Peyer's patch (tissue), 4 donors: Measurements from ENCODE around the gene C1orf167. TPM values are rescaled to one million over a fixed set of nuclear protein-coding genes. Genes with fewer than 3 reads are reported as not detected.

Source experiments
- DNase-seq, 3 donors: peaks; one replicate each; pipeline ENCODE4 v3.0.0-alpha.2; 2017 to 2019
- H3K27ac ChIP-seq, 4 donors: fragments of 200-600 bp; sonication (generic); one replicate each; pipeline ENCODE4 v1.5.1; 2016 to 2019
- H3K27me3 ChIP-seq, 2 donors: fragments of 200-600 bp; sonication (generic); one replicate each; pipeline ENCODE4 v1.5.1; 2019
- H3K36me3 ChIP-seq, 3 donors: fragments of 200-600 bp; sonication (generic); one replicate each; pipeline ENCODE4 v1.5.1; 2016 to 2019
- H3K4me1 ChIP-seq, 4 donors: fragments of 200-600 bp; sonication (generic); one replicate each; pipeline ENCODE4 v1.5.1; 2016 to 2019
- H3K4me3 ChIP-seq, 4 donors: fragments of 200-600 bp; sonication (generic); 1 replicate in 3 of 4; 2 replicates in 1 of 4; pipeline ENCODE4 v1.5.1; 2016 to 2019; ENCODE audit warnings: mild to moderate bottlenecking in 1 of 4
- H3K9me3 ChIP-seq, 4 donors: fragments of 200-600 bp; sonication (generic); one replicate each; pipeline ENCODE4 v1.5.1; 2016 to 2019; ENCODE audit warnings: mild to moderate bottlenecking in 1 of 4
- CTCF ChIP-seq, 6 experiments: fragments of 450-650 bp in 4 of 6; fragments of 200-600 bp in 2 of 6; sonication (generic) in 1 of 6; IDR thresholded peaks; one replicate each; pipeline ENCODE4 v1.5.1; 2017 to 2019; ENCODE audit warnings: antibody characterized with exemption in 6 of 6, mild to moderate bottlenecking in 3 of 6, moderate library complexity in 1 of 6
- POLR2A ChIP-seq, 2 donors: fragments of 450-650 bp; IDR thresholded peaks; one replicate each; pipeline ENCODE4 v1.5.1; 2017; ENCODE audit warnings: antibody characterized with exemption in 2 of 2, mild to moderate bottlenecking in 2 of 2, moderate library complexity in 2 of 2
- total RNA-seq, 4 donors: library from RNA; depleted of rRNA; stranded (reverse); fragments of >200 nt; gene quantifications; one replicate each; pipeline ENCODE4 v1.1.0, GENCODE V29; 2016

C1orf167 gene
- total RNA-seq, 4 donors from 2014 or later, result not detected

- Histone ChIP-seq H3K4me3 (no peak overlapping the region), H3K4me1 (peaks cover 0 to 10% (median 7%) of the 10 kb centered on the region in 4 donors), H3K9me3 (no peaks in the 10 kb centered on the region), H3K27me3 (no peaks in the 10 kb centered on the region), H3K36me3 (no peaks in the 10 kb centered on the region), H3K27ac (no peak overlapping the region)
- no peak for TF ChIP-seq CTCF (IDR thresholded peaks at IDR 0.05)
- TF ChIP-seq POLR2A (IDR thresholded peaks at IDR 0.05), result no peak
- DNase-seq, result no peak
Measured at GRCh38 chr1:11741919-11742558, 20.0 kb upstream of the C1orf167 start.

DNA sequence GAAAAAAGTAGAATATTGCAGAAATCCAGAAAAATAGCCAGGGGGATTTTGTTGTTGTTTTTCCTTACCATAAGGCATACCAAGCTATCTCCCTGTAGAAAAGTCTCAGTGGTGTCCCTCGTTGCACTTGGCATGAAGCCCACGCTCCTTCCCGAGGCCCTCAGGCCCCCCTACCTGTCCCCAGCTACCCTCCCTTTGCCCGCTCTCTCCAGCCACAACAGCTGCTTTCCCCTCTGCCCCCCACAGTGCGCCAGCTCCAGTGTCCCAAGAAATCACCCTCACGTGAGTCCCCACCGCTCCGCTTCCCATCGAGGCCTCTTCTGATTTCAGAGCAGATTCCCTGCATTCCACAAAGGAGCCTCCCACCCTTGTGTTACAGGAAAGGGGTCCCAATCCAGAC lies 17.7 kb upstream of the C1orf167 start:
- DNase-seq, result no peak
- no peak overlapping the region for H3K27ac ChIP-seq
- TF ChIP-seq POLR2A (IDR thresholded peaks at IDR 0.05) (no peak), CTCF (IDR thresholded peaks at IDR 0.05) (no peak)
- H3K4me3 ChIP-seq, result no peak overlapping the region
- peaks cover 0 to 7% (median 5%) of the 10 kb centered on the region in 4 donors for H3K4me1 ChIP-seq
- no peaks in the 10 kb centered on the region for H3K36me3 ChIP-seq
- H3K27me3 ChIP-seq, result no peaks in the 10 kb centered on the region
- no peaks in the 10 kb centered on the region for H3K9me3 ChIP-seq

GRCh38 chr1:11746092-11746491 lies 15.9 kb upstream of the C1orf167 start:
- no peak overlapping the region for H3K27ac ChIP-seq
- no peaks in the 10 kb centered on the region for H3K36me3 ChIP-seq
- no peaks in the 10 kb centered on the region for H3K27me3 ChIP-seq
- DNase-seq, result no peak
- TF ChIP-seq POLR2A (IDR thresholded peaks at IDR 0.05), result no peak
- no peak overlapping the region for H3K4me3 ChIP-seq
- peaks cover 0 to 4% (median 0%) of the 10 kb centered on the region in 4 donors for H3K4me1 ChIP-seq
- no peaks in the 10 kb centered on the region for H3K9me3 ChIP-seq

DNA sequence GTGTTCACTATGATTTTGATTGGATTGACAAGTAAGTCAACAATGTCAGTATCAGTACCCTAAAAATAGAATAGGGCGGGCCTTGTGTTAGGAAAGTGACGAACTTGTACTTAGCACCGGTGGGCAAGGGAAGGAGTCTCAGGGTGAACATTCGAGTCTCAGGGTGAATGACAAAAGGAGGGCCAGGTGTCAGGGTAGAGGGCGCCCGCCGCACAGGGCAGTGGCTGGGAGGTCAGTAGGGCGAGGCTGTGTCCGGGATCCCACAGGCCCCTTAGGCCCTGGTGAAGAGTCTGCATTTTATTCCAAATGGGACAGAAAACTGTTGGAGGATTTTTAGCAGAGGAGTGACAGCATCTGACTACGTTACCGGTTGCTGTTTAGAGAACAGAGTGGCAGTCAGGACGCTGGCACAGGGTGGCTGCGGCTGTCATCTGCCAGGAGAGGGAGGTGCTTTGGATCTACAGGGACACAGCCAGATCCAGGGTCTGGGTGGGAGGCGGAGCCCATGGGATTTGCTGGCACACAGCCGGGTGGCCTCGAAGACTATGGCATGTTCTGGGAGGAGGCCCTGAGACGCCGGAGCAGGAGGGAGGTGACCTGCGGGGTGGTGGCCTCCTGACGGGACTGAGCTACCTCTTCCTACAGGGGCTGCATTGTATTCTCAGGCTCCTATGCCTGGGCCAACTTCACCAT lies 15.1 kb upstream of the C1orf167 start:
- no peak for TF ChIP-seq POLR2A (IDR thresholded peaks at IDR 0.05)
- H3K9me3 ChIP-seq, result no peaks in the 10 kb centered on the region
- no peaks in the 10 kb centered on the region for H3K36me3 ChIP-seq
- no peak overlapping the region for H3K27ac ChIP-seq
- no peak overlapping the region for H3K4me3 ChIP-seq
- H3K27me3 ChIP-seq, result no peaks in the 10 kb centered on the region
- DNase-seq, result no peak
- no peaks in the 10 kb centered on the region for H3K4me1 ChIP-seq

- DNase-seq, result no peak
- no peaks in the 10 kb centered on the region for H3K27me3 ChIP-seq
Measured at GRCh38 chr1:11748294-11749202, 13.4 kb upstream of the C1orf167 start.

More at GRCh38 chr1:11748294-11749202, 13.4 kb upstream of the C1orf167 start:
- no peak overlapping the region for H3K4me3 ChIP-seq
- H3K36me3 ChIP-seq, result no peaks in the 10 kb centered on the region
- no peak overlapping the region for H3K27ac ChIP-seq
- TF ChIP-seq CTCF (IDR thresholded peaks at IDR 0.05) (no peak), POLR2A (IDR thresholded peaks at IDR 0.05) (no peak)
- H3K4me1 ChIP-seq, result no peaks in the 10 kb centered on the region
- H3K9me3 ChIP-seq, result no peaks in the 10 kb centered on the region
